ENCODE results near the gene NREP.

Gene NREP

DNA sequence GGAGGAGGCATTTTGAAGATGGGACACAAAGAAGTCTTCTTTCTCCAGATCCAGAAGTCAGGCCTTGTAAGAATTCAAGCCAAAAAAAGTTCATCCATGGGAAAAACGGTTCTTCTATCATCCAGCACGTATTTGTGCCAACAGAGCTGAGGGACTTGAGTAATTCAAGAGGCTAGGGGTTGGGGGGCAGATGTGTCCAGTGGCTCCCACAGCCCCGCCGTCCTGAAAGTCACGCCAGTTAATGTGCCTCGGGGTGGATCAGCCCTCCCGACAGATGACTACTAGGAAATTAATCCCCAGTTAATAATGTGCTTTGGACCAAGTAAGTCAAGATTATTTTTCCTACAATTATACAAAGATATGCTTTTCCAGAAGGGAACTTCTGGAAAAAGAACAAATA is 23.4 kb downstream of the NREP start:
- no peaks in the 10 kb centered on the region for H3K9me3 ChIP-seq
- H3K27me3 ChIP-seq, result no peaks in the 10 kb centered on the region
- H3K27ac ChIP-seq, result peak overlapping the region; percentile 58 to 64
- H3K4me3 ChIP-seq, result no peak overlapping the region
- no peak for DNase-seq
- H3K36me3 ChIP-seq, result peaks cover 0 to 9% (median 4%) of the 10 kb centered on the region in 3 donors
- intact Hi-C loops (cut with DNase I; ENCODE audit: low total_unique reads), result loop anchor here (10.0 kb wide), 1 partner anchor 69 kb away; no protein-coding TSS in a partner anchor
- TF ChIP-seq, protein P1, sequence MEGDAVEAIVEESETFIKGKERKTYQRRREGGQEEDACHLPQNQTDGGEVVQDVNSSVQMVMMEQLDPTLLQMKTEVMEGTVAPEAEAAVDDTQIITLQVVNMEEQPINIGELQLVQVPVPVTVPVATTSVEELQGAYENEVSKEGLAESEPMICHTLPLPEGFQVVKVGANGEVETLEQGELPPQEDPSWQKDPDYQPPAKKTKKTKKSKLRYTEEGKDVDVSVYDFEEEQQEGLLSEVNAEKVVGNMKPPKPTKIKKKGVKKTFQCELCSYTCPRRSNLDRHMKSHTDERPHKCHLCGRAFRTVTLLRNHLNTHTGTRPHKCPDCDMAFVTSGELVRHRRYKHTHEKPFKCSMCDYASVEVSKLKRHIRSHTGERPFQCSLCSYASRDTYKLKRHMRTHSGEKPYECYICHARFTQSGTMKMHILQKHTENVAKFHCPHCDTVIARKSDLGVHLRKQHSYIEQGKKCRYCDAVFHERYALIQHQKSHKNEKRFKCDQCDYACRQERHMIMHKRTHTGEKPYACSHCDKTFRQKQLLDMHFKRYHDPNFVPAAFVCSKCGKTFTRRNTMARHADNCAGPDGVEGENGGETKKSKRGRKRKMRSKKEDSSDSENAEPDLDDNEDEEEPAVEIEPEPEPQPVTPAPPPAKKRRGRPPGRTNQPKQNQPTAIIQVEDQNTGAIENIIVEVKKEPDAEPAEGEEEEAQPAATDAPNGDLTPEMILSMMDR (IDR thresholded peaks at IDR 0.05), result no peak
- peaks cover 0 to 57% (median 23%) of the 10 kb centered on the region in 4 donors for H3K4me1 ChIP-seq

DNA sequence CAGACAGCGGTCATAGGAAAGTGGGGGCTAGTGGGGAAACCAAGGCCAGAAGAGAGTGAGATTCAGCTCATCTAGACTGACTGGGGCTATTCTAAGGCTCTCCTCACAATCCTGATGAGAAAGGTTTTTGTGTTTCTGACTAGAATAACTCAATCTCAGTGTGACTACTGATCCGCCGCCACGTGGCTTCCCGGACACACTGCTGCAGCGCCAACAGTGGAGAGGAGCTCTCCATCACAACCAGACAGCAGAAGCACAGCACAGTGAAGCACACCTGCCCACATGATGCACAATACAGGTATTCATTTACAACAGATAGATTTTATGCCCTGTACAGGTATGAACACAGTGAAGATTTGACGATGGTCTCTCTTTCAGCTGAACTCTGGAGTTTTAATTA is 25.4 kb downstream of the NREP start:
- TF ChIP-seq, protein P1 (IDR thresholded peaks at IDR 0.05), result no peak
- intact Hi-C loops (cut with DNase I; ENCODE audit: low total_unique reads), result loop anchor here (10.0 kb wide), 1 partner anchor 67 kb away; no protein-coding TSS in a partner anchor
- H3K27me3 ChIP-seq, result no peaks in the 10 kb centered on the region

DNA sequence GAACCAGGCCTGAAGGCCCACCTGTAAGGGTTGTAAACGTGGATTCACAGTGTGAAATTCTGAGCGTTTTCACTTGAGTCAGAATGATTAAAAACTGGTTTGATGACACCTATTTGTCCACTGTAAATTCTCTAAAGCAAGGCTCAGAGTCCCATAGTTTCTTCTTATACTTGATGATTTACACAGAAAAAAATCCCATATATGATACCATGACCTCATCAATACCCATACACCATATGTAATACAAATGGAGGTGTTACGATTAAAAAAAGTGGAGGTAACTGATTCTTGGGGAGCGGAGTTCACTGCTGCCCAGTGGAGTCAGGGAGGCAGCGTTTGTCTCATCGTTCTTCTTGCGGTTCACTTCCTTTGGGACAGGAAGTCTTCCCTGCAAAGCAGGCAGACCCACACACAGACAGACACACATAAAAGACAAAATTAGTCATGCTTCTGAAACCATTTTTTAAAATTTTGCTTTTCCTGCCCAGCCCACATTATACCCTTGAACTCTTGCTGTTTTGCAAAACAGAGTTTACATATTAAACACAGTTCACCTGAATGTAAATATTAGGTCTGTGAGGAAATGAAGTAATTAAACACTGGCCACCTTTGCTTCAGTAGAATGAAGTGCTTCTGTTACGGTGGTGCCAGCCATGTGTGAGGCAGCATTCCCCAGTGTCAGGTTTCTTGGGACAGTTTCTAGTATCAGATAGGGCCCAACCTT is 26.2 kb downstream of the NREP start:
- no peak for DNase-seq
- H3K27ac ChIP-seq, result no peak overlapping the region
- H3K4me3 ChIP-seq, result no peak overlapping the region
- TF ChIP-seq, protein P1 (IDR thresholded peaks at IDR 0.05), result no peak
- no peaks in the 10 kb centered on the region for H3K9me3 ChIP-seq
- H3K4me1 ChIP-seq, result peaks cover 0 to 30% (median 16%) of the 10 kb centered on the region in 4 donors
- peaks cover 0 to 9% (median 4%) of the 10 kb centered on the region in 3 donors for H3K36me3 ChIP-seq
- H3K27me3 ChIP-seq, result no peaks in the 10 kb centered on the region
- intact Hi-C loops (cut with DNase I; ENCODE audit: low total_unique reads), result loop anchor here (10.0 kb wide), 1 partner anchor 66 kb away; no protein-coding TSS in a partner anchor

More for the DNA sequence above, 25.4 kb downstream of the NREP start:
- Histone ChIP-seq H3K36me3 (peaks cover 0 to 9% (median 4%) of the 10 kb centered on the region in 3 donors), H3K9me3 (no peaks in the 10 kb centered on the region), H3K4me3 (no peak overlapping the region), H3K27ac (no peak overlapping the region), H3K4me1 (peaks cover 0 to 38% (median 18%) of the 10 kb centered on the region in 4 donors)
- DNase-seq, result no peak

DNA sequence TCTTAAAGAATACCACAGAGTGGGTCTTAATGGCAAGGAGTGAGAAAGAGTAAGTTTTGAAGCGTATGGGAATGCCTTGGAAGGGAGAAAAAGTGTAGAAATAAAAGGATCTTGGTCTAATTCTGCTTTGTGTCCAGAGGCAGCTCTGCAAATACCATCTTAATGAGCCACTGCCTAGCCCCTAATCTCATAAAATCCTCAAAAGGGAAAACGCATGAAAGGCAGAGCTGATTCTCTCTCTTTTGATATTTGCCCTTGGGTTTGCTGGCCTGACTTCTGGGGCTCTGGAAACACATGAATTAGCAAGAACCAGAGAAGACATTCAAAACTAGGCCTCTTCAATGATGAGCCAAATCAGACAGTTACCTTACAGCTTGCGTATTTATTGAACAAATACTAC is 28.1 kb downstream of the NREP start:
- TF ChIP-seq, protein P1 (IDR thresholded peaks at IDR 0.05), result no peak
- Histone ChIP-seq H3K4me3 (no peak overlapping the region), H3K27me3 (no peaks in the 10 kb centered on the region), H3K27ac (no peak overlapping the region), H3K4me1 (peaks cover 0 to 11% (median 5%) of the 10 kb centered on the region in 4 donors), H3K9me3 (no peaks in the 10 kb centered on the region), H3K36me3 (peaks cover 0 to 9% (median 4%) of the 10 kb centered on the region in 3 donors)
- DNase-seq, result no peak
- intact Hi-C loops (cut with DNase I; ENCODE audit: low total_unique reads), result no loop called here

DNA sequence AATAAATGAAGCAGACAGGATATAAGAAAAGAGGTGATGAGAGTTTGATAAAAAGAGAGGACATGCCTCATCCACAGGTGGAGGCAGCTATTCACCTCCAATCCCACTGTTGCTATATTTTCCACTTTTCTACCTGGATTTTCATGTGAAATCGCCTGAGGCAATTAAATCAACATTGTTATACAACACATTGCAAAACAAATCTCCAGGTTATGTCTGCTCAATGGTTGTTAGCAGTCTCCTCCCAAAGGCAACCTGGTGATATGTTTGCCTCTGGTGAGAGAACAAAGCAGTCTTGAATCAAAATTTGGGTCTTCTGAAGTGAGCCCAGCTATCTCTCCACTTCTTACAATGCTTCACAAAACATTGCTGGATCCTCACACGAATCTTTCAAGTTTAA is 30.0 kb downstream of the NREP start:
- peaks cover 0 to 9% (median 4%) of the 10 kb centered on the region in 3 donors for H3K36me3 ChIP-seq
- H3K27ac ChIP-seq, result no peak overlapping the region
- H3K27me3 ChIP-seq, result no peaks in the 10 kb centered on the region
- no peak overlapping the region for H3K4me3 ChIP-seq
- TF ChIP-seq, protein P1 (IDR thresholded peaks at IDR 0.05), result no peak
- no peak for DNase-seq
- H3K9me3 ChIP-seq, result no peaks in the 10 kb centered on the region
- H3K4me1 ChIP-seq, result no peaks in the 10 kb centered on the region
- intact Hi-C loops (cut with DNase I; ENCODE audit: low total_unique reads), result no loop called here
